Neural cell (in vitro differentiated cells): ENCODE results near the gene DCBLD2. TPM values are rescaled to one million over a fixed set of nuclear protein-coding genes. Genes with fewer than 3 reads are reported as not detected.

Experiments
- H2AFZ ChIP-seq: fragments of 200-600, 300-800 bp; sonication (generic), shearing (Covaris generic); 2 replicates; pipeline ENCODE4 v1.6.0; 2014; ENCODE audit warnings: low read depth, mild to moderate bottlenecking, antibody characterized with exemption, low read length, moderate library complexity
- H3F3A ChIP-seq: fragments of 200-600 bp; shearing (Covaris generic); 2 replicates; pipeline ENCODE4 v1.6.1; 2016; ENCODE audit warnings: mild to moderate bottlenecking, moderate library complexity, mixed read lengths, antibody characterized with exemption, low read length; ENCODE audit not compliant: insufficient read depth, poor library complexity, severe bottlenecking
- H3K27ac ChIP-seq: fragments of 200-600, 300-800 bp; sonication (generic), shearing (Covaris generic); 2 replicates; pipeline ENCODE4 v1.5.1; 2014; ENCODE audit warnings: mild to moderate bottlenecking, low read length, moderate library complexity
- H3K27me3 ChIP-seq: fragments of 300-800, 200-600 bp; sonication (generic), shearing (Covaris generic); 2 replicates; pipeline ENCODE4 v1.6.0; 2014; ENCODE audit warnings: mild to moderate bottlenecking, low read depth, low read length, moderate library complexity; ENCODE audit not compliant: insufficient read depth
- H3K36me3 ChIP-seq: fragments of 300-800, 200-600 bp; sonication (generic), shearing (Covaris generic); 2 replicates; pipeline ENCODE4 v1.5.1; 2014; ENCODE audit warnings: mild to moderate bottlenecking, antibody characterized with exemption, low read length, moderate library complexity; ENCODE audit not compliant: insufficient read depth
- H3K4me2 ChIP-seq: fragments of 300-800, 200-600 bp; sonication (generic), shearing (Covaris generic); 2 replicates; pipeline ENCODE4 v1.6.0; 2014; ENCODE audit warnings: mild to moderate bottlenecking, low read length
- H3K4me3 ChIP-seq: fragments of 300-800, 200-600 bp; sonication (generic), shearing (Covaris generic); 2 replicates; pipeline ENCODE4 v1.5.1; 2014; ENCODE audit warnings: mild to moderate bottlenecking, low read length, moderate library complexity
- H3K79me2 ChIP-seq: fragments of 200-600 bp; shearing (Covaris generic); replicated peaks from 2 replicates; pipeline ENCODE4 v1.6.0; 2014; ENCODE audit warnings: mild to moderate bottlenecking, low read length, moderate library complexity; ENCODE audit not compliant: insufficient read depth
- H3K9ac ChIP-seq: fragments of 300-800, 200-600 bp; sonication (generic), shearing (Covaris generic); 2 replicates; pipeline ENCODE4 v1.6.1; 2016; ENCODE audit warnings: mild to moderate bottlenecking, low read length, mixed read lengths
- H3K9me2 ChIP-seq: fragments of 200-600 bp; shearing (Covaris generic); 2 replicates; pipeline ENCODE4 v1.6.1; 2016; ENCODE audit warnings: mild to moderate bottlenecking, low read length, mixed read lengths; ENCODE audit not compliant: insufficient read depth
- H3K9me3 ChIP-seq: fragments of 200-600, 300-800 bp; sonication (generic), shearing (Covaris generic); 2 replicates; pipeline ENCODE4 v1.6.1; 2016; ENCODE audit warnings: mild to moderate bottlenecking, mixed run types, low read length, moderate library complexity, mixed read lengths
- H4K20me1 ChIP-seq: fragments of 200-600 bp; shearing (Covaris generic); 2 replicates; pipeline ENCODE4 v1.6.1; 2016; ENCODE audit warnings: mild to moderate bottlenecking, mixed run types; ENCODE audit not compliant: insufficient read depth
- CTCF ChIP-seq: fragments of 450-650 bp; IDR thresholded peaks from 2 replicates; pipeline ENCODE4 v1.5.1; 2014; ENCODE audit warnings: antibody characterized with exemption, mild to moderate bottlenecking, moderate library complexity; ENCODE audit not compliant: poor library complexity, severe bottlenecking
- EP300 ChIP-seq: fragments of 450-650 bp; conservative IDR thresholded peaks from 2 replicates; pipeline ENCODE4 v1.6.1; 2014; ENCODE audit warnings: antibody characterized with exemption, mild to moderate bottlenecking, moderate library complexity; ENCODE audit not compliant: poor library complexity, severe bottlenecking
- EZH2 ChIP-seq: fragments of 200-600, 300-800 bp; shearing (Covaris generic), sonication (generic); IDR thresholded peaks from 2 replicates; pipeline ENCODE4 v1.6.1; 2014; ENCODE audit warnings: antibody characterized with exemption, low read length, borderline replicate concordance, mild to moderate bottlenecking; ENCODE audit not compliant: insufficient read depth, poor library complexity, severe bottlenecking
- MXI1 ChIP-seq: fragments of 450-650 bp; conservative IDR thresholded peaks from 2 replicates; pipeline ENCODE4 v1.6.1; 2014; ENCODE audit warnings: antibody characterized with exemption, mild to moderate bottlenecking; ENCODE audit not compliant: poor library complexity, severe bottlenecking
- POLR2AphosphoS5 ChIP-seq: IDR thresholded peaks from 2 replicates; pipeline ENCODE4 v1.6.1; 2012
- RAD21 ChIP-seq: fragments of 450-650 bp; conservative IDR thresholded peaks from 2 replicates; pipeline ENCODE4 v1.6.1; 2014; ENCODE audit warnings: antibody characterized with exemption, mild to moderate bottlenecking, moderate library complexity
- REST ChIP-seq: IDR thresholded peaks from 2 replicates; pipeline ENCODE4 v1.6.1; 2012; ENCODE audit warnings: borderline replicate concordance
- SMC3 ChIP-seq: fragments of 450-650 bp; conservative IDR thresholded peaks from 2 replicates; pipeline ENCODE4 v1.6.1; 2014; ENCODE audit warnings: antibody characterized with exemption, mild to moderate bottlenecking, moderate library complexity; ENCODE audit not compliant: poor library complexity
- TAF1 ChIP-seq: IDR thresholded peaks from 2 replicates; pipeline ENCODE4 v1.6.1; 2012; ENCODE audit warnings: low read depth
- polyA plus RNA-seq: library from polyadenylated mRNA; depleted of rRNA; stranded (reverse); fragments of >200 nt; gene quantifications from 2 replicates; pipeline ENCODE4 v1.2.3, GENCODE V29; 2014

DCBLD2 gene
- polyA plus RNA-seq, 1 donor from 2014 or later: 69.0 TPM

GRCh38 chr3:98906230-98906629 is 4.7 kb upstream of the DCBLD2 start:
- Histone ChIP-seq H3K4me2 (no peak overlapping the region), H3K9ac (no peak overlapping the region), H2AFZ (no peak overlapping the region)

GRCh38 chr3:98903705-98904481 is 2.4 kb upstream of the DCBLD2 start:
- Histone ChIP-seq H3K36me3 (no peaks in the 10 kb centered on the region), H3K9me3 (no peaks in the 10 kb centered on the region), H3K4me2 (no peak overlapping the region), H2AFZ (no peak overlapping the region), H3K9ac (no peak overlapping the region), H4K20me1 (no peaks in the 10 kb centered on the region), H3F3A (peaks cover 3% of the 10 kb centered on the region), H3K27ac (no peak overlapping the region), H3K79me2 (peaks cover 20% of the 10 kb centered on the region), H3K27me3 (no peaks in the 10 kb centered on the region), H3K9me2 (no peaks in the 10 kb centered on the region), H3K4me3 (no peak overlapping the region)
- TF ChIP-seq EZH2 (no peak), SMC3 (no peak), CTCF (no peak), REST (no peak)

More at GRCh38 chr3:98906230-98906629, 4.7 kb upstream of the DCBLD2 start:
- Histone ChIP-seq H3K27me3 (no peaks in the 10 kb centered on the region), H3K9me2 (no peaks in the 10 kb centered on the region), H3K79me2 (no peaks in the 10 kb centered on the region), H3K4me3 (no peak overlapping the region), H3K36me3 (no peaks in the 10 kb centered on the region), H3K27ac (no peak overlapping the region), H3F3A (no peaks in the 10 kb centered on the region), H4K20me1 (no peaks in the 10 kb centered on the region), H3K9me3 (peaks cover 4% of the 10 kb centered on the region)
- no peak for TF ChIP-seq MXI1
- no peak for TF ChIP-seq EP300
- TF ChIP-seq TAF1: no peak
- TF ChIP-seq POLR2AphosphoS5: no peak
- no peak for TF ChIP-seq EZH2
- TF ChIP-seq REST: no peak
- TF ChIP-seq CTCF: no peak
- TF ChIP-seq RAD21: no peak
- TF ChIP-seq SMC3: no peak
